ENCODE results near the gene CEP152. TPM values are rescaled to one million over a fixed set of nuclear protein-coding genes. Genes with fewer than 3 reads are reported as not detected.
A peak's percentile ranks its signal among the peaks of the same experiment; 100 is the strongest.

The CEP152 gene
- total and polyA plus RNA-seq, 9 of the 15 experiments (the other 6 are each of a cell fraction or from before 2014, with no cell fraction given): 9.9 to 43.0 (median 23.6) TPM

GRCh38 chr15:48800245-48800644 lies 10.6 kb downstream of the CEP152 start:
- H3K9ac ChIP-seq (ENCODE audit: insufficient read depth in 1 of 2, low read depth in 2 of 2, low read length in 2 of 2): no peak overlapping the region
- ATAC-seq (no peak), FAIRE-seq (peak; percentile 51), DNase-seq (ENCODE audit: extremely low read depth in 1 of 4, low spot score in 3 of 4) (no peak)
- H3K4me3 ChIP-seq: no peak overlapping the region
- TF ChIP-seq TAF7 (tag; IDR thresholded peaks at IDR 0.05): no peak
- no peak for TF ChIP-seq XRCC5 (IDR thresholded peaks at IDR 0.05; ENCODE audit: low read depth, low read length)
- no peak for TF ChIP-seq HES1 (IDR thresholded peaks at IDR 0.05; ENCODE audit: low read depth)
- TF ChIP-seq TEAD4 (IDR thresholded peaks at IDR 0.05; ENCODE audit: low read length): no peak
- no peak for TF ChIP-seq TEAD4 (CRISPR knock-in tag; IDR thresholded peaks at IDR 0.05; ENCODE audit: borderline replicate concordance)
- no peak for TF ChIP-seq FOXJ3 (CRISPR knock-in tag; IDR thresholded peaks at IDR 0.05)
- TF ChIP-seq SREBF2 (CRISPR knock-in tag; IDR thresholded peaks at IDR 0.05): no peak
- no peak for TF ChIP-seq HOMEZ (CRISPR knock-in tag; IDR thresholded peaks at IDR 0.05)
- TF ChIP-seq ZNF165 (CRISPR knock-in tag; IDR thresholded peaks at IDR 0.05; ENCODE audit: borderline replicate concordance): no peak
- TF ChIP-seq ZNF124 (CRISPR knock-in tag; IDR thresholded peaks at IDR 0.05): no peak
- TF ChIP-seq USF1 (CRISPR knock-in tag; IDR thresholded peaks at IDR 0.05): no peak
- TF ChIP-seq PCBP2 (IDR thresholded peaks at IDR 0.05; ENCODE audit: low read depth, low read length, poor library complexity, severe bottlenecking): no peak
- TF ChIP-seq ILF3 (IDR thresholded peaks at IDR 0.05; ENCODE audit: borderline replicate concordance): no peak
- no peak for TF ChIP-seq ESRRB (CRISPR knock-in tag; IDR thresholded peaks at IDR 0.05; ENCODE audit: borderline replicate concordance)
- TF ChIP-seq HDAC6 (IDR thresholded peaks at IDR 0.05; ENCODE audit: low read depth, low read length): no peak
- H4K20me1 ChIP-seq (replicated peaks; ENCODE audit: control insufficient read depth, insufficient read depth, low read length): no peaks in the 10 kb centered on the region
- no peaks in the 10 kb centered on the region for H3K9me1 ChIP-seq (ENCODE audit: control insufficient read depth, insufficient read depth, low read length)
- no TSS peak for BruUV-seq (replicated peaks)
- intact Hi-C loops (cut with micrococcal nuclease) (loop anchor here (5.0 to 10.0 kb wide), 2 partner anchors 295 to 443 kb away; no protein-coding TSS in a partner anchor), in situ Hi-C loops (cut with MboI) (loop anchor here (25.0 kb wide), 1 partner anchor 438 kb away; no protein-coding TSS in a partner anchor)
- CTCF ChIA-PET (ENCODE audit: low intra/inter-chr PET ratio): interaction anchor here (0.6 to 1.4 kb wide), 2 partner anchors 441 to 442 kb away, joined by 3 to 4 read pairs; no protein-coding TSS in a partner anchor
- H3K9me3 ChIP-seq (replicated peaks; ENCODE audit: control insufficient read depth, insufficient read depth, low read depth, low read length): no peaks in the 10 kb centered on the region
- H3K27me3 ChIP-seq (ENCODE audit: control insufficient read depth in 2 of 2, insufficient read depth in 2 of 2, low read length in 2 of 2): no peaks in the 10 kb centered on the region
- H3K27ac ChIP-seq (ENCODE audit: extremely low read depth, low read depth, low read length): no peak overlapping the region
- peaks cover 58% of the 10 kb centered on the region for H3K79me2 ChIP-seq (ENCODE audit: control insufficient read depth, insufficient read depth, low read length)
- WGBS (ENCODE audit: insufficient coverage, low coverage, missing lambda C conversion rate): 100% methylated on average over 1 of the region's 1 CpG
- peaks cover 55% of the 10 kb centered on the region for H3K36me3 ChIP-seq (ENCODE audit: control insufficient read depth, insufficient read depth, low read length)
- no peak overlapping the region for H3K4me2 ChIP-seq (ENCODE audit: insufficient read depth, low read length)
- POLR2A ChIA-PET: no interaction called here
- H2AFZ ChIP-seq (ENCODE audit: low read depth, low read length): no peak overlapping the region
- H3K4me1 ChIP-seq (replicated peaks in 1 of 2; ENCODE audit: control insufficient read depth in 2 of 2, insufficient read depth in 2 of 2, low read length in 2 of 2): peaks cover 0 to 3% of the 10 kb centered on the region in 2 experiments; a peak in 1 of 5 replicates
